HG03439 (cell line): Measurements from ENCODE around the gene ATP8B3.

Source experiments
- ATAC-seq: cut with Tn5 transposase; IDR thresholded peaks from one replicate; pipeline ENCODE4 v1.9.1; 2021; ENCODE audit warnings: mild to moderate bottlenecking, moderate library complexity; ENCODE audit not compliant: unreplicated experiment

ATP8B3 gene

GRCh38 chr19:1811942-1812425 is at the start of gene ATP8B3:
ATP8B3 (minus strand) TSS chr19:1812276; CDS start chr19:1811736, 540 bp downstream.
- ATAC-seq, result no peak

GRCh38 chr19:1861599-1862031 is 49.5 kb upstream of the ATP8B3 start:
- ATAC-seq, result no peak

GRCh38 chr19:1860821-1861598 is 48.9 kb upstream of the ATP8B3 start:
- no peak for ATAC-seq

- no peak for ATAC-seq
Observed at GRCh38 chr19:1860042-1860775, 48.1 kb upstream of the ATP8B3 start.

- ATAC-seq, result no peak
Observed at GRCh38 chr19:1859331-1859781, 47.3 kb upstream of the ATP8B3 start.

- no peak for ATAC-seq
Observed at GRCh38 chr19:1858412-1859081, 46.5 kb upstream of the ATP8B3 start.

GRCh38 chr19:1857648-1858326 is 45.7 kb upstream of the ATP8B3 start:
- ATAC-seq, result no peak

- ATAC-seq, result no peak
Observed at GRCh38 chr19:1856698-1857603, 44.9 kb upstream of the ATP8B3 start.

- no peak for ATAC-seq
Observed at GRCh38 chr19:1856345-1856697, 44.2 kb upstream of the ATP8B3 start.

GRCh38 chr19:1855828-1856255 is 43.8 kb upstream of the ATP8B3 start:
- ATAC-seq, result no peak

- ATAC-seq, result no peak
Observed at GRCh38 chr19:1855040-1855827, 43.2 kb upstream of the ATP8B3 start.

GRCh38 chr19:1854542-1855039 is 42.5 kb upstream of the ATP8B3 start:
- ATAC-seq, result no peak

GRCh38 chr19:1854039-1854541 is 42.0 kb upstream of the ATP8B3 start:
- no peak for ATAC-seq

- no peak for ATAC-seq
Observed at GRCh38 chr19:1853295-1854038, 41.4 kb upstream of the ATP8B3 start.

- ATAC-seq, result no peak
Observed at GRCh38 chr19:1852581-1853128, 40.6 kb upstream of the ATP8B3 start.

- no peak for ATAC-seq
Observed at GRCh38 chr19:1851654-1852580, 39.8 kb upstream of the ATP8B3 start.
